SH-SY5Y (cell line): Measurements from ENCODE around the gene CLHC1.

ENCODE experiments used
- GATA2 ChIP-seq: IDR thresholded peaks from 2 replicates; pipeline ENCODE4 v1.6.1; 2011; ENCODE audit warnings: mild to moderate bottlenecking, low read depth, low read length
- GATA3 ChIP-seq: IDR thresholded peaks from 2 replicates; pipeline ENCODE4 v1.6.1; 2011; ENCODE audit warnings: low read depth, mild to moderate bottlenecking, low read length, moderate library complexity

GRCh38 chr2:55269645-55269990 is 37.5 kb upstream of the CLHC1 start:
- no peak for TF ChIP-seq GATA2
- no peak for TF ChIP-seq GATA3
